Stimulated activated naive B cell treated with anti-CD40 and anti-IgM and Interleukin-4, amounts not matched to agents 10 μg/mL and 1 μg/mL and 100 μg/mL, for 72 hours (primary cell): ENCODE measurements around the gene TNIP1.
A peak's percentile ranks its signal among the peaks of the same experiment; 100 is the strongest.

Source experiments
- ATAC-seq, 2 donors: fragments of 150-1000 bp; cut with Tn5 transposase; replicated peaks; 2 replicates each; pipeline ENCODE4 v1.10.0; 2021; ENCODE audit warnings: moderate library complexity in 1 of 2
- DNase-seq: peaks from one replicate; pipeline ENCODE4 v3.0.0; 2021
- H3K27ac Mint-ChIP-seq: one replicate; pipeline ENCODE4 v1.8.0; 2022; ENCODE audit warnings: mild to moderate bottlenecking, mixed read lengths
- H3K27me3 Mint-ChIP-seq, 2 donors: one replicate each; pipeline ENCODE4 v1.8.0; 2022; ENCODE audit warnings: mixed read lengths in 2 of 2
- H3K36me3 Mint-ChIP-seq, 2 donors: one replicate each; pipeline ENCODE4 v1.8.0; 2022; ENCODE audit warnings: mixed read lengths in 2 of 2, mild to moderate bottlenecking in 1 of 2
- H3K4me1 Mint-ChIP-seq, 2 donors: one replicate each; pipeline ENCODE4 v1.8.0; 2022; ENCODE audit warnings: mixed read lengths in 2 of 2, mild to moderate bottlenecking in 1 of 2
- H3K4me3 Mint-ChIP-seq, 2 donors: one replicate each; pipeline ENCODE4 v1.8.0; 2022; ENCODE audit warnings: mild to moderate bottlenecking in 2 of 2, mixed read lengths in 2 of 2, moderate library complexity in 1 of 2
- H3K9me3 Mint-ChIP-seq, 2 donors: one replicate each; pipeline ENCODE4 v1.8.0; 2022; ENCODE audit warnings: mixed read lengths in 2 of 2, mild to moderate bottlenecking in 1 of 2

TNIP1 gene

GRCh38 chr5:151015974-151016587 is 64.8 kb downstream of the TNIP1 start:
- Mint-ChIP-seq H3K27me3 (peaks cover 5 to 6% of the 10 kb centered on the region in 2 donors), H3K4me1 (peaks cover 8 to 13% of the 10 kb centered on the region in 2 donors), H3K4me3 (no peak overlapping the region), H3K36me3 (peaks cover 0 to 8% of the 10 kb centered on the region in 2 donors), H3K9me3 (no peaks in the 10 kb centered on the region), H3K27ac (peak overlapping the region; percentile 7)
- no peak for ATAC-seq
- DNase-seq = no peak

- Mint-ChIP-seq H3K4me1 (no peaks in the 10 kb centered on the region), H3K27me3 (peaks cover 5 to 6% of the 10 kb centered on the region in 2 donors), H3K9me3 (no peaks in the 10 kb centered on the region), H3K36me3 (peaks cover 0 to 5% of the 10 kb centered on the region in 2 donors), H3K27ac (no peak overlapping the region), H3K4me3 (no peak overlapping the region)
- ATAC-seq = no peak
- no peak for DNase-seq
These were observed 66.0 kb downstream of the TNIP1 start for GRCh38 chr5:151014680-151015343.

GRCh38 chr5:151012862-151013261 is 68.0 kb downstream of the TNIP1 start:
- H3K36me3 Mint-ChIP-seq = peaks cover 0 to 5% of the 10 kb centered on the region in 2 donors
- no peak overlapping the region for H3K4me3 Mint-ChIP-seq
- H3K27ac Mint-ChIP-seq = no peak overlapping the region
- H3K27me3 Mint-ChIP-seq = peaks cover 6 to 12% of the 10 kb centered on the region in 2 donors
- DNase-seq (no peak), ATAC-seq (no peak)
- H3K4me1 Mint-ChIP-seq = no peaks in the 10 kb centered on the region
- H3K9me3 Mint-ChIP-seq = no peaks in the 10 kb centered on the region

GRCh38 chr5:151008906-151009305 is 71.9 kb downstream of the TNIP1 start:
- DNase-seq (no peak), ATAC-seq (no peak)
- peaks cover 6 to 16% of the 10 kb centered on the region in 2 donors for H3K27me3 Mint-ChIP-seq
- H3K9me3 Mint-ChIP-seq = no peaks in the 10 kb centered on the region
- peaks cover 0 to 5% of the 10 kb centered on the region in 2 donors for H3K36me3 Mint-ChIP-seq
- no peaks in the 10 kb centered on the region for H3K4me1 Mint-ChIP-seq
- H3K4me3 Mint-ChIP-seq = no peak overlapping the region
- no peak overlapping the region for H3K27ac Mint-ChIP-seq

GRCh38 chr5:151008210-151008491 is 72.7 kb downstream of the TNIP1 start:
- Mint-ChIP-seq H3K36me3 (peaks cover 3 to 5% of the 10 kb centered on the region in 2 donors), H3K4me3 (no peak overlapping the region), H3K4me1 (no peaks in the 10 kb centered on the region), H3K27me3 (peaks cover 10 to 16% of the 10 kb centered on the region in 2 donors), H3K27ac (no peak overlapping the region), H3K9me3 (no peaks in the 10 kb centered on the region)
- ATAC-seq (no peak), DNase-seq (no peak)

GRCh38 chr5:151007430-151008209 is 73.2 kb downstream of the TNIP1 start:
- peaks cover 3 to 5% of the 10 kb centered on the region in 2 donors for H3K36me3 Mint-ChIP-seq
- H3K4me3 Mint-ChIP-seq = no peak overlapping the region
- no peak for DNase-seq
- peaks cover 10 to 16% of the 10 kb centered on the region in 2 donors for H3K27me3 Mint-ChIP-seq
- ATAC-seq = no peak
- no peaks in the 10 kb centered on the region for H3K9me3 Mint-ChIP-seq
- no peak overlapping the region for H3K27ac Mint-ChIP-seq
- H3K4me1 Mint-ChIP-seq = no peaks in the 10 kb centered on the region

- Mint-ChIP-seq H3K4me1 (no peaks in the 10 kb centered on the region), H3K36me3 (peaks cover 3 to 4% of the 10 kb centered on the region in 2 donors), H3K9me3 (no peaks in the 10 kb centered on the region), H3K4me3 (no peak overlapping the region), H3K27me3 (peaks cover 9 to 15% of the 10 kb centered on the region in 2 donors), H3K27ac (no peak overlapping the region)
- DNase-seq (no peak), ATAC-seq (no peak)
These were observed 74.0 kb downstream of the TNIP1 start for GRCh38 chr5:151006704-151007334.

- Mint-ChIP-seq H3K9me3 (no peaks in the 10 kb centered on the region), H3K27ac (no peak overlapping the region), H3K36me3 (peaks cover 0 to 3% of the 10 kb centered on the region in 2 donors), H3K4me1 (no peaks in the 10 kb centered on the region), H3K27me3 (peaks cover 4 to 12% of the 10 kb centered on the region in 2 donors), H3K4me3 (no peak overlapping the region)
- DNase-seq (no peak), ATAC-seq (no peak)
These were observed 74.8 kb downstream of the TNIP1 start for GRCh38 chr5:151005950-151006576.

- Mint-ChIP-seq H3K27me3 (peaks cover 4 to 12% of the 10 kb centered on the region in 2 donors), H3K4me1 (no peaks in the 10 kb centered on the region), H3K27ac (no peak overlapping the region), H3K36me3 (peaks cover 0 to 3% of the 10 kb centered on the region in 2 donors), H3K4me3 (no peak overlapping the region), H3K9me3 (no peaks in the 10 kb centered on the region)
- no peak for DNase-seq
- ATAC-seq = no peak
These were observed 75.5 kb downstream of the TNIP1 start for GRCh38 chr5:151005187-151005949.

- Mint-ChIP-seq H3K9me3 (no peaks in the 10 kb centered on the region), H3K4me1 (no peaks in the 10 kb centered on the region), H3K4me3 (no peak overlapping the region), H3K36me3 (peaks cover 0 to 3% of the 10 kb centered on the region in 2 donors), H3K27ac (no peak overlapping the region), H3K27me3 (peaks cover 4 to 12% of the 10 kb centered on the region in 2 donors)
- ATAC-seq = no peak
- DNase-seq = no peak
These were observed 76.3 kb downstream of the TNIP1 start for GRCh38 chr5:151004499-151004898.

GRCh38 chr5:151003503-151003860 is 77.4 kb downstream of the TNIP1 start:
- Mint-ChIP-seq H3K9me3 (no peaks in the 10 kb centered on the region), H3K27ac (no peak overlapping the region), H3K27me3 (peaks cover 4 to 11% of the 10 kb centered on the region in 2 donors), H3K4me1 (no peaks in the 10 kb centered on the region), H3K36me3 (peaks cover 0 to 3% of the 10 kb centered on the region in 2 donors), H3K4me3 (no peak overlapping the region)
- ATAC-seq (no peak), DNase-seq (no peak)

GRCh38 chr5:151002681-151003502 is 77.9 kb downstream of the TNIP1 start:
- DNase-seq (no peak), ATAC-seq (no peak)
- no peaks in the 10 kb centered on the region for H3K4me1 Mint-ChIP-seq
- no peak overlapping the region for H3K4me3 Mint-ChIP-seq
- H3K36me3 Mint-ChIP-seq = peaks cover 0 to 3% of the 10 kb centered on the region in 2 donors
- H3K27me3 Mint-ChIP-seq = peaks cover 4 to 11% of the 10 kb centered on the region in 2 donors
- no peak overlapping the region for H3K27ac Mint-ChIP-seq
- no peaks in the 10 kb centered on the region for H3K9me3 Mint-ChIP-seq

GRCh38 chr5:151002250-151002649 is 78.6 kb downstream of the TNIP1 start:
- H3K4me3 Mint-ChIP-seq = no peak overlapping the region
- H3K4me1 Mint-ChIP-seq = no peaks in the 10 kb centered on the region
- H3K36me3 Mint-ChIP-seq = peaks cover 6% of the 10 kb centered on the region in 2 donors
- H3K27ac Mint-ChIP-seq = no peak overlapping the region
- H3K27me3 Mint-ChIP-seq = peaks cover 4 to 18% of the 10 kb centered on the region in 2 donors
- no peaks in the 10 kb centered on the region for H3K9me3 Mint-ChIP-seq
- no peak for DNase-seq
- ATAC-seq = no peak
